GM12873 (cell line): Measurements from ENCODE around the gene SPEG.

ENCODE experiments used
- CTCF ChIP-seq: IDR thresholded peaks from 2 replicates; pipeline ENCODE4 v1.5.1; 2012; ENCODE audit warnings: low read depth, mild to moderate bottlenecking, moderate library complexity, low read length, control low read depth; ENCODE audit not compliant: insufficient read depth; ENCODE audit errors: missing control alignments

The SPEG gene

GRCh38 chr2:219401606-219402005 lies 33.0 kb upstream of the SPEG start:
- no peak for TF ChIP-seq CTCF

GRCh38 chr2:219402665-219403515 lies 31.8 kb upstream of the SPEG start:
- peak; percentile 89 for TF ChIP-seq CTCF

- no peak for TF ChIP-seq CTCF
These were observed 30.8 kb upstream of the SPEG start for GRCh38 chr2:219403861-219404260.

- no peak for TF ChIP-seq CTCF
These were observed 30.2 kb upstream of the SPEG start for GRCh38 chr2:219404291-219404910.

GRCh38 chr2:219404954-219405353 lies 29.7 kb upstream of the SPEG start:
- no peak for TF ChIP-seq CTCF

GRCh38 chr2:219405451-219405850 lies 29.2 kb upstream of the SPEG start:
- no peak for TF ChIP-seq CTCF

- TF ChIP-seq CTCF = no peak
These were observed 28.4 kb upstream of the SPEG start for GRCh38 chr2:219405958-219406860.
